Activated CD4-positive, alpha-beta memory T cell treated with anti-CD3 and anti-CD28 coated beads for 36 hours (primary cell): ENCODE data around the gene IFNLR1. TPM values are rescaled to one million over a fixed set of nuclear protein-coding genes. Genes with fewer than 3 reads are reported as not detected.

Experiments
- CTCF ChIA-PET: fragments of 350-600 bp; sonication (Branson Sonifier 250); formaldehyde crosslinking; loops from one replicate; lab custom pipeline; 2021; ENCODE audit warnings: antibody characterized with exemption, inconsistent platforms; lab: Charles Lee
- POLR2A ChIA-PET: fragments of 350-600 bp; sonication (Branson Sonifier 250); formaldehyde crosslinking; loops from one replicate; lab custom pipeline; 2021; ENCODE audit warnings: antibody characterized with exemption; lab: Charles Lee
- DNase-seq: peaks from one replicate; pipeline ENCODE4 v3.0.0-alpha.2; 2020
- H3K27ac Mint-ChIP-seq: one replicate; pipeline ENCODE4 v1.8.0; 2021; ENCODE audit warnings: mixed read lengths
- H3K27me3 Mint-ChIP-seq: one replicate; pipeline ENCODE4 v1.8.0; 2021; ENCODE audit warnings: mixed read lengths
- H3K36me3 Mint-ChIP-seq: one replicate; pipeline ENCODE4 v1.8.0; 2021; ENCODE audit warnings: mixed read lengths
- H3K4me1 Mint-ChIP-seq: one replicate; pipeline ENCODE4 v1.8.0; 2021; ENCODE audit warnings: low read depth, mixed read lengths
- H3K4me3 Mint-ChIP-seq: one replicate; pipeline ENCODE4 v1.8.0; 2021; ENCODE audit warnings: mild to moderate bottlenecking, mixed read lengths
- H3K9me3 Mint-ChIP-seq: one replicate; pipeline ENCODE4 v1.8.0; 2021; ENCODE audit warnings: mixed read lengths
- intact Hi-C: fragments of 100-400 bp; cut with micrococcal nuclease; formaldehyde crosslinking; loops from one replicate; pipeline ENCODE4 v1.15.1; 2023
- total RNA-seq, 2 experiments: library from RNA; stranded (reverse); gene quantifications; one replicate each; pipeline ENCODE4 v1.2.3, GENCODE V29; 2021

IFNLR1 gene
- total RNA-seq, 2 experiments from 2014 or later, result 6.2 to 10.0 TPM

DNA sequence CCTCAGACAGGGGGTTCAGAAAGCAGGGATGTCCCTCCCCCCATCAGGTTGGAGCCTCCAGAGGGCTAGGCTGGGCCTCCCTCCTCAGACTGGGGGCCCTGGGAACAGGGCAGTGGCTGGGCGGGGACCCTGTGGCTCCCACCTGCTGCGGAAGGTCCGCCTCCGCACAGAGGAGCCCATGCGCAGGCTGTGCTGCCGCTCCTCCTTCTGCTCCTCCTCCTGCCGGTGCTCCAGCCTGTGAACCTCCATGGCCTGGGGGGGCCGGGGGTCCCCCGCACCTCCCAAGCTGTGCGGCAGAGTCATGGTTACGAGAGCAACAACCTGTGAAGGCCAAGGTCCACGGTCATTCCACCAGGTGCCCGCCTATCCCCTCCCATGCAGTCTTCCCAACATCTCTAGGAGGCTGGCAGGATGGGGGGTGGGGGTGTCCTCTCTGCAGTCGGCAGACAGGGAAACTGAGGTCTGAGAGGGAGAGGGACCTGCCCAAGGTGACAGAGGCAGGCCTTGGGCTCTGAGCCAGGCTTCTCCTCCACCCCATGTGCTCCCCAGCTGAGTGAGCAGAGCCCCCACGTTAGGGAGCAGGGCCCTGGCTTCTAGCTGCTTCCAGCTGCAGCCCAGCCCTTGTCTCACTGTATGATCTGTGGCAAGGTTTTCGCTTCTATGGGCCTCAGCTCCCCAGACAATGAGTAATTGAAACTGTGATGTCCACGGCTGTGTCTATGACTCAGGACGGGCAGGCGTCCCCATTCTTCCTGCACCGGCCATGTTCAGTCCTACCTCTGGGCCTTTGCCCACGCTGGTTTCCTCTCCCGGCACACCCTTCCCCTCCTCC is 78.5 kb downstream of the IFNLR1 start:
- peaks cover 9% of the 10 kb centered on the region for H3K27me3 Mint-ChIP-seq
- H3K4me1 Mint-ChIP-seq, result peaks cover 2% of the 10 kb centered on the region
- H3K36me3 Mint-ChIP-seq, result no peaks in the 10 kb centered on the region
- intact Hi-C loops, result no loop called here
- ChIA-PET CTCF (interaction anchor here (0.7 kb wide), 1 partner anchor 82 kb away, joined by 3 read pairs; no protein-coding TSS in a partner anchor), POLR2A (no interaction called here)
- no peak overlapping the region for H3K4me3 Mint-ChIP-seq
- H3K9me3 Mint-ChIP-seq, result no peaks in the 10 kb centered on the region
- H3K27ac Mint-ChIP-seq, result no peak overlapping the region
- DNase-seq, result peak; percentile 41

DNA sequence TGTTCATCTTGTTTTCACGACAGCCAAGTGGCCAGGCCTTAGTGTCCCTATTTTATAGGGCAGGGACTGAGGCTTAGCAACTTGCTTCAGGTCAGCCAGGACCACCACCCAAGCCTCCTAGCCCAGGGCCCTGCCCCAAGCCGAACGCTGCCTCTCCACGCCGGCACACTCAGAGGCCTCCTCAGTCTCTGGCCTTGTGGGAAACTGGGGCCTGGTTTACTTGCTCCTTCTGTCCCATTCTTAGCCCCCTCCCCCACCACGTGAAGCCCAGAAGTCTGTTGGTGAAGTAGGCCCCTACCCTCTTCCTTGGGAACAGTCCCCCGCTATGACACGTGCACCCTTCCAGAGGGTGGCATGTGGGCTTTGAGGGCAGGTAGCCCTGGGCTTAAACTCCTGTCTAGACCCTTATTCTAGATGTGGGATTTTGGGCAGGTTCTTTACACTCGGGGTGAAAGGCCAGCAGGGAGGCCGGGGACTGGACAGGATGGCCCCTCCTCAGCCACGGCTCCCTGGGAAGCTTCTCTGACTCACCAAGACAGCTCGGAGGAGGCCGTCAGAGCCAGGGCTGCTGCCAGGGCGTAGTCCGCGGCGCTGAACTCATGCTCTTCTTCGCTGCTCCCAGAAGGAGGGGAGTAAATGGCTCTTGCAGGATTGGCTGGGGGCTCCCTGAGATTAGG is 79.5 kb downstream of the IFNLR1 start:
- intact Hi-C loops, result no loop called here
- DNase-seq, result no peak
- no peak overlapping the region for H3K27ac Mint-ChIP-seq
- H3K4me3 Mint-ChIP-seq, result no peak overlapping the region
- H3K4me1 Mint-ChIP-seq, result peaks cover 2% of the 10 kb centered on the region
- H3K9me3 Mint-ChIP-seq, result no peaks in the 10 kb centered on the region
- H3K36me3 Mint-ChIP-seq, result no peaks in the 10 kb centered on the region
- H3K27me3 Mint-ChIP-seq, result peaks cover 6% of the 10 kb centered on the region
- ChIA-PET POLR2A (no interaction called here), CTCF (no interaction called here)

DNA sequence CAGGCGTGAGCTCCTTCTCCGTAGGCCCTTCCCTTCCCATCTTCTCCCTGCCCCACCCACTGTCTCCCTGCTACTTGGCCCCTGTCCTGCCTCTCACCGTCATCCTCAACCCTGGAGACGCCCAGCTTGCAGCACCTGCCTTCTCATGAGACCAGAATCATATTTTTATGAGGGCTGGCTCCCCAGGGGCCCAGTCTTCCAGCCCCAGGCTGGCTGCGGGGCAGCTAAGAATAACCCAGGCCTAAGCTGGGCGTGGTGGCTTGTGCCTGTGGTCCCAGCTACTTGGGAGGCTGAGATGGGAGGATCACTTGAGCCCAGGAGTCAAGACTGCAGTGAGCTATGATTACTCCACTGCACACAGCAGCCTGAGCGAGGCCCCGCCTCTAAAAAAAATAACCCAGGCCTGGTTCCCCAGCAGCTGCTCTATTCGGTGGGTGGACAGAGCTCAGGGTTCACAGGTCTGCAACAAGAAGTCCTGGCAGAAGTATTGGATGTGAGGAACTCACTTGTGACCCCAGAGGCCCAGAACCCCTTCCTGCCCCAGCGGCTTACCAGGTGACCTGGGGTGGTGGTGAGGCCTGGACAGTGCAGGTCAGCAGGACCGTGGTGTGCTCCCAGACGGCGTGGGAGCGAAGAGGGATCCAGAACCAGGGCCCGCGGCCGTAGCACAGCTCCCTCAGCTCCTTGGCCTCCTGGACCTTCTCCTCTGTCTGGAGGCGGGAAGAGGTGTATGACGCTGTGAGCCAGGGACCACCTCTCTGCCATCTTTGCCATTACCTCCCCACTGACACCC is 81.5 kb downstream of the IFNLR1 start:
- H3K36me3 Mint-ChIP-seq, result no peaks in the 10 kb centered on the region
- ChIA-PET CTCF (interaction anchor here (1.0 to 2.4 kb wide), 2 partner anchors 34 to 45 kb away, joined by 4 to 5 read pairs; no protein-coding TSS in a partner anchor), POLR2A (no interaction called here)
- DNase-seq, result no peak
- intact Hi-C loops, result no loop called here
- no peaks in the 10 kb centered on the region for H3K27me3 Mint-ChIP-seq
- no peak overlapping the region for H3K4me3 Mint-ChIP-seq
- peaks cover 2% of the 10 kb centered on the region for H3K4me1 Mint-ChIP-seq
- no peaks in the 10 kb centered on the region for H3K9me3 Mint-ChIP-seq
- H3K27ac Mint-ChIP-seq, result no peak overlapping the region

DNA sequence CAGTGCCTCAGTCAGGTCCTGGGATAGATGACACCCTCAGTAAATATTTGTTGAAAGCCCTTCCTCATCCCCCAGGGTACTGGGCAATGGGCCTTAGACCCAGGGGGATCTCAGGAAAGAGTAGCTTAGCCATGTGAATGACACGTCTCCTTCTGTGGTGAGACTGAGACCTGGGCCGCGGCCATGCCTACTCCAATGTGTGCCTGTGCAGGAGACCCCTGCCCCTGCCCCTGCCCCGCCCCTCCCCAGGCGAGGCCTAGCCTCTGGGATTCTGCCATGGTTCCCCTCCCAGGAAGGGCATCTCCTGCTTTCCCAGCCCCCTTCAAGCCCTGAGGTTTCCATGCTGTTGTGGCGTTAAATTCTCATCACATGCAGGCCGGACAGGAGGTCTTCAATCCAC is 82.2 kb downstream of the IFNLR1 start:
- CTCF ChIA-PET, result interaction anchor here (1.0 to 2.4 kb wide), 2 partner anchors 34 to 45 kb away, joined by 4 to 5 read pairs; no protein-coding TSS in a partner anchor
- Mint-ChIP-seq H3K27me3 (no peaks in the 10 kb centered on the region), H3K4me1 (peaks cover 2% of the 10 kb centered on the region), H3K9me3 (no peaks in the 10 kb centered on the region), H3K36me3 (no peaks in the 10 kb centered on the region), H3K27ac (no peak overlapping the region), H3K4me3 (no peak overlapping the region)
- intact Hi-C loops, result no loop called here
- POLR2A ChIA-PET, result no interaction called here
- DNase-seq, result no peak

Other genes with a start within 250 kb of the IFNLR1 start
- 100 to 1,000 TPM; 116 to 120 TPM for gene PNRC2, start 227.5 kb downstream of the IFNLR1 start, total RNA-seq
- gene SRSF10, start 207.0 kb downstream of the IFNLR1 start, total RNA-seq, result 100 to 1,000 TPM; 175 to 184 TPM
- gene MYOM3, start 75.2 kb downstream of the IFNLR1 start, total RNA-seq, result not detected
- not detected for gene IL22RA1, start 44.1 kb downstream of the IFNLR1 start, total RNA-seq
- gene GRHL3, start 132.1 kb upstream of the IFNLR1 start, total RNA-seq, result not detected
- gene STPG1, start 226.5 kb upstream of the IFNLR1 start, total RNA-seq, result 1 to 10 TPM; 7.5 to 8.3 TPM
- gene NIPAL3, start 228.5 kb upstream of the IFNLR1 start, total RNA-seq, result 10 to 100 TPM; 39.3 to 42.4 TPM